ENCODE results near the gene TBATA.

Gene TBATA

DNA sequence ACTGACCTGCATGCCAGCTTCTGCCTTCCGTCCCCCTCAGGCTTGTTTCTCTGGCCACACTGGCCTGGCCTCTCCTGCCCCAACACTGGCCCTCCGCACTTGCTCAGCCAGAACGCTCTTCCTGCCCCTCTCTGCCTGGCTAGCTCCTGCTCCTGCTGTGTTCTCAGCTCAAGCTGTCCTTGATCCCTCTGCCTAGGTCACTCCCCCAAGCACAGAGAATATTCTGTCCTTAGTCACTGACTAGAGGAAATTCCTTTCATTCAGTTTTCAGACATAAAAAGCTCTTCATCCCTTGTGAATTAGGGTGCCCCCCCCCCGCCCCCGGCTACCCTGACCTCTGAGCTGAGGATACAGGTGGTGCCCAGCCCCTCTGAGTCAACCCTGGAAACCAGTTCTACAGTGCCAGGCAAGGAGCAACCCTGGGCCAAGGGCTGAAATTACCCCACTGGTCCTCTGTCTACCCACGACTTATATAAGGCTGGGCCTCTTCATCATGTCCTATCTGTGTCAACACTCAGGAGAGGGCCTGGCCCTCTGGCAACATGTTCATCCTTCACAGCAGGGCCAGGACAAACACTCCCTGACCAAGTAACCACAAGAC lies 23.9 kb upstream of the TBATA start:
- DNase-seq (ENCODE audit: low spot score), result no peak

GRCh38 chr10:70807556-70807955 lies 22.4 kb upstream of the TBATA start:
- no peak for DNase-seq (ENCODE audit: low spot score)

DNA sequence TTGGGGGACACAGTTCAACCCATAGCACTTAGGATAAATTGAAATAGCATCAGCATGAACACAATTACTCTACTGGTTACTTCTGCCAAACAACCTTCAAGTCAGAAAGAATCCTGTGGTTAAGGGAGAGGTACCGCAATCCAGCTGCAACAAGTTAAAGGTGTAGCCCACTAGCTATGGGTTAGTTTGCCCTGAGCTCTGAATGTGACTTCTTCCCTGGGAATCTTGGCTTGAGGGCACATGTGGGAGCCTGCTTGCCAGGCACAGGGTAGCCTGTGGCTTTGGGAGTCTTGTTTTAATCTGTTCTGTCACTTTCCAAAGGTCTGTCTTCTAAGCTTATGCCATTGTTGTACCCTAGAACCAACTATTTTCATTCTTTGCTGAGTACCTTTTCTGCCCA lies 21.7 kb upstream of the TBATA start:
- DNase-seq (ENCODE audit: low spot score), result no peak

DNA sequence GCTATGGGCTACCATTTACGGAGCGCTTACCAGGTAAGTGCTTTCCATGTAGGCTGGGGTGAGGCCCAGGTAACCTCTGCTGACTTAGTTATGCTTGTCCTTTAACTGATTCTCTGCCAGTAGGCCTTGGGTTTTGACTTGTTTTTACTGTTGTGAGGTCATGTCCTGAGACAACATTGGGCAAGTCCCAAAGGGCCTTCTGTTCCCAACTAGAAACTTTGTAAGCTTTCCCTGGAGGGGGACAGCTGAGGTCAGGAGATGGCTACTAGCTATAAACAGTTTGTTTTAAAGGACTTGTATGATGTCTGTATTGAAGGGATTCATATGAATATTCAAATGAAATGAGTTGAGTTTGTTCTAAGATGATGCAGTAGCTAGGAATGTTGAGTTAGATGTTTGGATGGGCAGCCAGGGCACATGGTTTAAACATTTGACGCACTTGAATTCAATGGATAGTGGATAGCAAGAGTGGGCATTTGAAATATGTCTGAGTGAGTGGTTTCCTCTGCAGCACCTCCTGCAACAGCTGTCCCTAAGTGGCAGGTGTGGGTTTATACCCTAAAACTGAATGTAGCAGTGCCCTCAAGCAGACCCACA lies 20.5 kb upstream of the TBATA start:
- no peak for DNase-seq (ENCODE audit: low spot score)

- no peak for DNase-seq (ENCODE audit: low spot score)
Observed at GRCh38 chr10:70804421-70804808, 19.2 kb upstream of the TBATA start.

DNA sequence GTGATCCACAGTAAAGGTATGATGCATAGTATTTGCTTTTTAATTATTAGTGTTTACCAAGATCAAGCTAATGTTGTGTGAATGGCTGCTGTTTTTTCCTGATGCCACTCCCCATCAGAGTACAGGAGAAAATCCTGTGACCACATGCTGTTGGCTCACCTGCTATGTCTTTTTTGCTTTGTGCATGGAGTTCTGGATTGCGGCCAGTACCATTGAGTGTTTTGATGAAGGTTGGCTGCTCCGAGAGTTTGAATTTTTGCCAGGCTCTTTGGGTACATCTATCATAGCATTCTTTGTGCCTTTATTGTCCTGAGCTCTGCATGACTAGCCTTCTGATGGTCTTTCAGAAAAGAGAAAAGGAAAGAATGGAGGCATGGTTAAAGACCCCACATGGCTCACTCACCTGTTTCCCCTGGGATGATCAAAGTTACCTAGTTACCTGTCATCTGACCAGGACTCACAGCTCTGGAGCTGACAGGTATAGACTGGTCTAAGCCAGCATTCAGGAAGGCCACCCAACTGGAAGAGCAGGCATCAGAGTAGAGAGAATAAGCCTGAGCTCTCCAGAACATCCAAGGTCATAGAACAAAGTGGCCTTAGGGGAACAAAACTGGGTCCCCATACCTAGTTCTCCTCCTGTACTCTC lies 18.7 kb upstream of the TBATA start:
- DNase-seq (ENCODE audit: low spot score), result no peak

GRCh38 chr10:70801854-70802253 lies 16.7 kb upstream of the TBATA start:
- no peak for DNase-seq (ENCODE audit: low spot score)

GRCh38 chr10:70799124-70799523 lies 13.9 kb upstream of the TBATA start:
- DNase-seq (ENCODE audit: low spot score), result no peak

DNA sequence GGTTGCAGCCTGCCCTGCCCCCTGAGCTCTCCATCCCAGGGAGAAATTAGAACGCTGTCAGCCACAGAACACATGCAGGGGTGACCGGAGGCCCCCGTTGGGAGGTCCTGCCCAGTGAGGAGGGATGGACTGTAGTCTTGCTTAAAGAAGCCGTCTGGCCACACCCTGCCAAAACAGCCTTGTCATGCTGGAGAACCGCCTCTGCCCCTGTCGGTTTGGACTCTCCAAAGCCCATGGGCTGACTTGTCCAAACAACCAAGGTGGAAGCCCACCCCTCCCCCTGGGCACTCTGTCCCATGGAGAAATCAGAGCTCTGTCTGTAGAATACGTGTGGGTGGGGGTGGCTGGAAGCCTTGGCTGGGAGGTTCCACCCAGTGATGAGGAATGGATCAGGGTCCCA lies 12.7 kb upstream of the TBATA start:
- no peak for DNase-seq (ENCODE audit: low spot score)

DNA sequence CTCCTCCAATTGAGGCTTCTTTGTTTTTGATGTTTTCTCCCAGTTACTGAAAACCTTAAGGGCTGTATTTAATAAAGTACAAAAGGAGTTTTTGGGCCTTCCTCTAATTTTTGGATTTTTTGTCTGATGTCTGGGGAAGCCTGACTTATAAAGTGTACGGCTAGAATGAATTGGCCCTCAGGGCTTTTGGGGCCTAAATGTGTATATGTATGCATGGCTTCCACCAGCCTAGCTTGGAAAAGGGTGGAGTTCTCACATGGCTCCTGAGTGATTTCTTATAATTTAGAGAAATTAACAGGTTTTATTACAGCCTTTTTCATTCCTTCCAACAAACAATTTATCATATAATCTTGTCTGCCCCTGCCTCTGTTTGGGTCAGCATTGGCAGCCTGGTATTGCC lies 10.4 kb upstream of the TBATA start:
- no peak for DNase-seq (ENCODE audit: low spot score)

- DNase-seq (ENCODE audit: low spot score), result no peak
Observed at GRCh38 chr10:70791386-70792039, 6.3 kb upstream of the TBATA start.

DNA sequence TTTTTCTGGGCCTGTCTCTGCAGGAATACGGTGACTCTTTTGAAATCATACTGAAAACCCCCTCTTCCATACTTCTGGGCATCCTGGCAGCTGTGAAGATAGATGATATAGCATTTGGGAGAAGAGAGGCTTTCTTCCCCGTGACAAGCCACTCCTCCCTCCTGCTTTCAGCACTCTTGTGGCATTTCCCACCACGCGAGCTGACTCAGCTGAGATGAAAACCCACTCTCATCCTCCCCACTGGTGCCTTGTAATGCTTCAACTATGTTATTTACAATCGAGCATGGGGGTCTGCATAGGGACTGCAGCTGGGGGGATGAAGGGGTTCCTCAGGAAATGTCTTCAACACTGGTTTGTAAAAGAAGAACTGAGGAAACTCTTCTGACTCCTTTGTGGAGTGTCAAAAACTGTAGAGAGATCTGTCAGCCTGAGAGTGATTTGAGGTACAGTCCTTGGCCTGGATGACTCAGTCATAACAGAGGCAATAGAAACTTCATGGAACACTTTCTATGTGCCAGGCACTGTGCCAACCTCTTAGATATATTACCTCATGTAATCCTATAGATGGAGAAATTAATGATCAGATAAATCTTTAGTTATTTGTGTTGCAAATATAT lies 1.7 kb upstream of the TBATA start:
- DNase-seq (ENCODE audit: low spot score), result no peak

DNA sequence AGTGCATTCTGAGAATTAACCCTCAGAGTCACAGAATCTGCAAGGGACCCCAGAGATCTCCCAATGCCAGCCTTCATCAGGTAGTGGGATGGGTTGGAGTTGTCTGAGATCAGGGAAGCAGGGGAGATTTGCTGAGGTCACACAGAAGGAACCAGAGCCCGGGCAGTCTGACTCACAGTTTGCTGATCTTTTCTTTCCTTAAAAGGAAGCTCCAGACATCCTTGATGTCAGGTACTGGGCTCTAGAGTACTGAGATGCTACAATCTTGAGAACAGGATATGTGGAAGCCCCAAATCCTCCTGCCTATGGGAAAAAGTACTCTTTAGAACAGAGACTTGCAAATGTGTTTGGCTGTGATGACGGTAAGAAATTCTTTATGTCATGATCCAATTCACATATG lies 706 bp downstream of the TBATA start:
- no peak for DNase-seq (ENCODE audit: low spot score)

DNA sequence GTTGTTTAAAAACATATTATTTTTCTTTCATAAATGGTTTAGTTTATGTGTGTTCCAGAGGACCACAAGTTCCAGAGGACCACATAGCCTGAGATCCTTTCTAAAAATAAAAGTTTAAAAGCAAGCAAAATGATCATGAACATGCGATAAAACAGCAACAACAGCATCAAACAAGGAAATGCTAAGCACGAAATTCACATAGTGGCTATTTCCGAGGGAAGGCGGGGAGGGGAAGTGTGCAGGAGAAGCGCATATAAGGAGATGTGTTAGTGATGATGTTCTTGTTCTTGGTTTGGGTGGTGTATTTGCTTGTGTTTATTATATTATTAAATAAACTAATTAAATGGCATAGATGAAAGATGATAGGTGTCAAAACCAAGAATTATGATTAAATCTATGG lies 1.2 kb downstream of the TBATA start:
- no peak for DNase-seq (ENCODE audit: low spot score)

DNA sequence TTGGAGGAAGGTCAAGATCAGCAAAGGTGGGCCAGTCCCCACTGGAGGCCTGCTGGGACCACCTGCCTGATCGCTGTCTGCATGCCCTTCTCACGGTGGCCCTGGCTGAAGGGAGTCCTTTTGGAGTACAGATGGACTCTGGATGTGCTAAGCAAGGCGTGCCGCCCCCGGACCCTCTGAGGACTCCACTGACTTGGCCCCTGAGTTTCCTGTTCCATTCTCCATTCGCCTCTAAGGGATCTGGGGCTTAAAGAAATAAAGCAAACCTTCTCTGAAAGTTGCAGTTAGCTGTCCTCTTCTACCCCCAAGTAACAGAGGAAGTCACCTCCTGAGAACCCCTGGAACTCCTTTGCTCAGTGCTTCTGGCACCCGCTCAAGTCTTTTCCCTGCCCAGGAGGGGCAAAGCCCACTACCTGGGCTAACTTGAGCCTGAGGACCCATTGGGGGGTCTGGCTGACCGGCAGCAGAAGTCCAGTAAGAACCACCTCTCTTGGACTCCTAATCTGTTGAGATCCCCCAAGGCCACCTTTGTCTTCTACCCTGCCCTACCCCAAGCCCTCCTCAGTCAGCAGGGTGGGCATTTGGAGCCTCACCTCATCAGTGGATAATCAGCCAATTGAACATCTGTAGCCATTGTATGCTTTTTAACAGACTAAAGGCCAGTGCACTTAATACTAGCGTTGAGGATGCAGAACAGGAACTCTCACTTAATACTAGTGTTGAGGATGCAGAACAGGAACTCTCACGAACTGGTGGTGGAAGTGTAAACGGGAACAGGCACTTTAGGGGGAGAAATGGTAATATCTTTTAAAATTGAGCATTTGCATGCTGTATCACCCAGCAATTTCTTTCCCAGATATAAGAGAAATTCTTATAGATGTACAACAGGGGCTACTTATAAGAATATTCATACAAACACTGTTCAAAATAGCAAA lies 2.2 kb downstream of the TBATA start:
- no peak for DNase-seq (ENCODE audit: low spot score)

GRCh38 chr10:70782086-70782745 lies 3.0 kb downstream of the TBATA start:
- DNase-seq (ENCODE audit: low spot score), result no peak

DNA sequence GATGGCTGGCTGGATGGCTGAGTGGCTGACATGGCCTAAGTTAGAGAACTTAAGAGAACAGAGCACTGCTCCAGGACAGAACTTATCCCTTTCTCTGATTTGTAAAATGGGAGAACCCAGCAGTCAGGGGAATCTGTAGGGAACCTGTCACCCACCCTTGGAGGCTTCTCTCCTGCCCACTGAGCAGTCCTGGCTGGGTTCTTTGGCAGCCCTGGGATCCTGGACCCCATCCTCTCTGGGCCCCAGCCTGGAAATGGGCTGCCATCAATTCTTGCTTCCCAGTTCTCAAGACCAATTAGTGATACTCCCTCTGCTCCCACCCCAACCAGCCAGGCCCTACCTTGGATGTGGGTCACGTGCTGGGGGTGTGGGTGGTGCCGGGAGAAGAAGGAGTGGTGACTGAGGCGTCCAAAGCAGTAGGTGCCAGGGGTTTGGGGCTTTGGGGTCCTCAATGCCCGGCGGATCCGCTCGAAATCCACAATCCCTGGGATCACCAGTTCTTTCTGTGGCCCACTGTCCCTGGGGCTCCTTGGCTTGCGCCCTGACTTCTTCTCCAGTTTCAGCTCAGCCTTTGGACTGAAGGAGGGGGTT lies 3.6 kb downstream of the TBATA start:
- DNase-seq (ENCODE audit: low spot score), result no peak

DNA sequence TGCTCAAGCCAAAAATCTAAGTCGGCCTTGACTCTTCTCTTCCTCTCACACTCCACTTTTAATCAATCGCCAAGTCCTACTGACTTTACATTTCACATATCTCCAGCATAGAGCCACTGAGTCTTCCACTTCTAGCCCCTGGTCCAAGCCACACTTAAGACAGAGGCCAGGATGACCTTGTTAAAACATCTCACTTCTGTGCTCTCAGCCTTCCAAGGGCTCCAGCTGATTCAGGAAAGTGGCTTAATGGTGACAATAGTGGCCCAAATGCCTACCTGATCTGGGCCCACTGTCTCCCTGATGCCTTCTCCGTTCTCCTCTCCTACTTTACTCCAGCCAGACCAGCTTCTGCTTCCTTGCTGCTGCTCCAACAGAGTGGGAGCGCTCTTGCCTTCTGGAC lies 4.4 kb downstream of the TBATA start:
- DNase-seq (ENCODE audit: low spot score), result no peak

GRCh38 chr10:70780370-70780760 lies 4.8 kb downstream of the TBATA start:
- no peak for DNase-seq (ENCODE audit: low spot score)

- DNase-seq (ENCODE audit: low spot score), result peak; percentile 1
Observed at GRCh38 chr10:70779511-70780369, 5.4 kb downstream of the TBATA start.
